GM12874 (cell line): Measurements from ENCODE around the gene ZNF37A.

Experiments used
- CTCF ChIP-seq: IDR thresholded peaks from 2 replicates; pipeline ENCODE4 v1.5.1; 2011; ENCODE audit warnings: low read depth, mild to moderate bottlenecking, control low read depth, low read length, moderate library complexity; ENCODE audit not compliant: insufficient read depth

Gene ZNF37A

GRCh38 chr10:38127812-38128211, 33.7 kb downstream of the ZNF37A start:
- no peak for TF ChIP-seq CTCF

GRCh38 chr10:38143587-38143986, 49.5 kb downstream of the ZNF37A start:
- TF ChIP-seq CTCF, result no peak

- TF ChIP-seq CTCF, result no peak
These were observed 52.6 kb downstream of the ZNF37A start for GRCh38 chr10:38146579-38147333.

- TF ChIP-seq CTCF, result no peak
These were observed 53.5 kb downstream of the ZNF37A start for GRCh38 chr10:38147686-38148085.

- TF ChIP-seq CTCF, result no peak
These were observed 62.5 kb downstream of the ZNF37A start for GRCh38 chr10:38156416-38157269.

GRCh38 chr10:38157270-38157685, 63.1 kb downstream of the ZNF37A start:
- TF ChIP-seq CTCF, result no peak

GRCh38 chr10:38159004-38159403, 64.9 kb downstream of the ZNF37A start:
- TF ChIP-seq CTCF, result no peak
